ENCODE results near the gene TPSAB1.

GRCh38 chr16:1288813-1289476 lies 48.4 kb downstream of the TPSAB1 start:
- TF ChIP-seq CTCF (IDR thresholded peaks at IDR 0.05; ENCODE audit: low read depth, low read length) (no peak), EZH2phosphoT487 (IDR thresholded peaks at IDR 0.05; ENCODE audit: low read depth) (no peak)
